Astrocyte of the cerebellum (primary cell): ENCODE data around the gene CROCC.

ENCODE experiments used
- DNase-seq: peaks from one replicate; pipeline ENCODE4 v3.0.0-alpha.2; 2011; ENCODE audit warnings: low read depth
- H3K4me3 ChIP-seq: 2 replicates; pipeline ENCODE4 v1.5.1; 2011; ENCODE audit warnings: mild to moderate bottlenecking, low read depth, low read length, moderate library complexity
- CTCF ChIP-seq: IDR thresholded peaks from 2 replicates; pipeline ENCODE4 v1.5.1; 2012; ENCODE audit warnings: low read length, low read depth, moderate library complexity, mild to moderate bottlenecking; ENCODE audit errors: missing control alignments
- in situ Hi-C: cut with HindIII; loops from 2 replicates; pipeline ENCODE4 v1.10.0; 2017; ENCODE audit warnings: low sequenced_read_pairs

Gene CROCC

DNA sequence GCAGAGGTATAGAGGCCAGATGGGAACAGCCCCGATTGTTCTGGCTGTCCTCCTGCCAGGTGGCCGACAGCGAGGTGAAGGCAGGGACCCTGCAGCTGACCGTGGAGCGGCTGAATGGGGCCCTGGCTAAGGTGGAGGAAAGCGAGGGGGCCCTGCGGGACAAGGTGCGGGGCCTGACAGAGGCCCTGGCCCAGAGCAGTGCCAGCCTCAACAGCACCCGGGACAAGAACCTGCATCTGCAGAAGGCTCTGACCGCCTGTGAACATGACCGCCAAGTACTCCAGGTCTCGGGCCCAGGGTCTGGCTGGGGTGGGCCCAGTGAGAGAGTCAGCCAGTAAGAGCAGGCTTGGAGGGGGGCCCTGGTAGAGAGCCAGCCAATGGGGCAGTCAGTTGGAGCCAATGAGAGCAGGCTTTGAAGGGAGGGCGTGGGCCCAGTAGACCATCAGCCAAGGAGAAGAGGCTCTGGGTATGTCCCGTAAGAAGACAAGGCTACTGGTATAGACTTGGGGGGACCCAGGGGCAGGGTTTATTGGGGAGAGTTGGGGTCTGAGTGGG, 47.4 kb downstream of the CROCC start:
- H3K4me3 ChIP-seq = no peak overlapping the region
- no peak for TF ChIP-seq CTCF
- in situ Hi-C loops = no loop called here
- no peak for DNase-seq

- DNase-seq = no peak
- TF ChIP-seq CTCF = no peak
- no peak overlapping the region for H3K4me3 ChIP-seq
- in situ Hi-C loops = loop anchor here (5.0 kb wide), 1 partner anchor 73 kb away; no protein-coding TSS in a partner anchor
These were observed 47.9 kb downstream of the CROCC start for GRCh38 chr1:16969651-16970050.

GRCh38 chr1:16970132-16970910, 48.6 kb downstream of the CROCC start:
- no peak for DNase-seq
- in situ Hi-C loops = loop anchor here (5.0 kb wide), 1 partner anchor 72 kb away; no protein-coding TSS in a partner anchor
- no peak for TF ChIP-seq CTCF
- no peak overlapping the region for H3K4me3 ChIP-seq

GRCh38 chr1:16971341-16972188, 49.8 kb downstream of the CROCC start:
- no peak overlapping the region for H3K4me3 ChIP-seq
- TF ChIP-seq CTCF = no peak
- no peak for DNase-seq
- in situ Hi-C loops = loop anchor here (5.0 kb wide), 1 partner anchor 71 kb away; no protein-coding TSS in a partner anchor

GRCh38 chr1:16972189-16972895, 50.6 kb downstream of the CROCC start:
- in situ Hi-C loops = loop anchor here (5.0 kb wide), 1 partner anchor 70 kb away; no protein-coding TSS in a partner anchor
- no peak for DNase-seq
- no peak overlapping the region for H3K4me3 ChIP-seq
- no peak for TF ChIP-seq CTCF

GRCh38 chr1:16973215-16973614, 51.5 kb downstream of the CROCC start:
- no peak overlapping the region for H3K4me3 ChIP-seq
- no peak for TF ChIP-seq CTCF
- no peak for DNase-seq
- in situ Hi-C loops = loop anchor here (5.0 kb wide), 1 partner anchor 69 kb away; no protein-coding TSS in a partner anchor
